Endothelial cell of umbilical vein (primary cell): ENCODE data around the gene TIMM29. TPM values are rescaled to one million over a fixed set of nuclear protein-coding genes. Genes with fewer than 3 reads are reported as not detected.

ENCODE experiments used
- BruUV-seq: library from RNA; stranded (reverse); fragments of 400-500 nt; replicated peaks from 2 replicates; lab custom pipeline; 2021; lab: Mats Ljungman, UMichigan
- CTCF ChIA-PET: fragments of 300-600, 350-600 bp; sonication (Branson Sonifier 250); formaldehyde crosslinking; loops from one replicate; lab custom pipeline; 2021; ENCODE audit warnings: antibody characterized with exemption, inconsistent platforms; lab: Charles Lee
- POLR2A ChIA-PET: fragments of 300-600, 350-600 bp; sonication (Branson Sonifier 250); formaldehyde crosslinking; loops from one replicate; lab custom pipeline; 2021; ENCODE audit warnings: antibody characterized with exemption, inconsistent platforms; lab: Charles Lee
- DNase-seq: peaks from one replicate; pipeline ENCODE4 v3.0.0-alpha.2; 2011; ENCODE audit warnings: low read depth, low spot score
- FAIRE-seq: peaks from 2 replicates; lab custom pipeline; 2011; peaks lifted over from hg19 to GRCh38; lab: Jason Lieb, UNC
- H2AFZ ChIP-seq: 2 replicates; pipeline ENCODE4 v1.6.0; 2012; ENCODE audit warnings: low read depth, low read length, control low read depth, inconsistent platforms
- H3K27ac ChIP-seq: 2 replicates; pipeline ENCODE4 v1.5.1; 2011; ENCODE audit warnings: low read depth, mild to moderate bottlenecking, control low read depth, low read length, moderate library complexity; ENCODE audit not compliant: insufficient read depth
- H3K27me3 ChIP-seq, 2 experiments: 2 replicates each; pipeline versions ENCODE4 v1.6.0 to v1.6.1; 2011; ENCODE audit warnings: low read length in 2 of 2, mixed read lengths in 1 of 2; ENCODE audit not compliant: control insufficient read depth in 2 of 2, insufficient read depth in 2 of 2
- H3K36me3 ChIP-seq, 2 experiments: 2 replicates in 1 of 2; 3 replicates in 1 of 2; pipeline ENCODE4 v1.5.1; 2011; ENCODE audit warnings: low read length in 2 of 2, mild to moderate bottlenecking in 1 of 2, moderate library complexity in 1 of 2; ENCODE audit not compliant: control insufficient read depth in 2 of 2, insufficient read depth in 2 of 2; ENCODE audit errors: extremely low read depth in 1 of 2
- H3K4me1 ChIP-seq: 3 replicates; pipeline ENCODE4 v1.5.1; 2011; ENCODE audit warnings: mild to moderate bottlenecking, low read length; ENCODE audit not compliant: control insufficient read depth, insufficient read depth; ENCODE audit errors: extremely low read depth
- H3K4me2 ChIP-seq: 2 replicates; pipeline ENCODE4 v1.6.1; 2011; ENCODE audit warnings: low read length, control low read depth, mixed read lengths; ENCODE audit not compliant: insufficient read depth
- H3K4me3 ChIP-seq, 3 experiments: fragments of 200-600 bp in 1 of 3; sonication (generic), shearing (Covaris generic) in 1 of 3; replicated peaks in 1 of 3; 2 replicates each; pipeline ENCODE4 v1.5.1; 2011 to 2016; ENCODE audit warnings: control low read depth in 3 of 3, low read length in 3 of 3, mild to moderate bottlenecking in 2 of 3, inconsistent platforms in 1 of 3, low read depth in 1 of 3, moderate library complexity in 1 of 3; ENCODE audit not compliant: insufficient read depth in 1 of 3
- H3K79me2 ChIP-seq: 2 replicates; pipeline ENCODE4 v1.6.0; 2012; ENCODE audit warnings: low read length, inconsistent platforms; ENCODE audit not compliant: control insufficient read depth, insufficient read depth
- H3K9ac ChIP-seq: replicated peaks from 2 replicates; pipeline ENCODE3; 2011; ENCODE audit warnings: low read length, control low read depth; ENCODE audit not compliant: insufficient read depth; ENCODE audit errors: extremely low read depth
- H3K9me1 ChIP-seq: replicated peaks from 3 replicates; pipeline ENCODE4 v1.6.0; 2011; ENCODE audit warnings: mild to moderate bottlenecking, low read length; ENCODE audit not compliant: control insufficient read depth, insufficient read depth; ENCODE audit errors: extremely low read depth
- H3K9me3 ChIP-seq: replicated peaks from 2 replicates; pipeline ENCODE4 v1.5.1; 2012; ENCODE audit warnings: low read length, inconsistent platforms; ENCODE audit not compliant: control insufficient read depth, insufficient read depth
- H4K20me1 ChIP-seq: replicated peaks from 2 replicates; pipeline ENCODE3; 2011; ENCODE audit warnings: mild to moderate bottlenecking, low read length; ENCODE audit not compliant: control insufficient read depth, insufficient read depth; ENCODE audit errors: extremely low read depth
- CTCF ChIP-seq, 2 donors: IDR thresholded peaks; 1 replicate in 1 of 2; 2 replicates in 1 of 2; pipeline ENCODE4 v1.5.1; 2011; ENCODE audit warnings: low read length in 2 of 2, mild to moderate bottlenecking in 2 of 2, moderate library complexity in 2 of 2, control low read depth in 1 of 2, inconsistent platforms in 1 of 2, low read depth in 1 of 2; ENCODE audit not compliant: insufficient read depth in 1 of 2; ENCODE audit errors: extremely low read depth in 1 of 2
- EZH2 ChIP-seq: IDR thresholded peaks from 2 replicates; pipeline ENCODE4 v1.6.1; 2012; ENCODE audit warnings: borderline replicate concordance, low read depth, mild to moderate bottlenecking, moderate library complexity, low read length, inconsistent platforms; ENCODE audit not compliant: severe bottlenecking
- FOS ChIP-seq: IDR thresholded peaks from 2 replicates; pipeline ENCODE4 v1.6.1; 2011; ENCODE audit warnings: mild to moderate bottlenecking, low read length, moderate library complexity, borderline replicate concordance; ENCODE audit not compliant: insufficient read depth
- GATA2 ChIP-seq: IDR thresholded peaks from 2 replicates; pipeline ENCODE4 v1.7.0; 2011; ENCODE audit warnings: low read depth, mild to moderate bottlenecking, moderate library complexity, mixed read lengths, low read length; ENCODE audit not compliant: insufficient read length, insufficient read depth
- JUN ChIP-seq: IDR thresholded peaks from 2 replicates; pipeline ENCODE4 v1.6.1; 2011; ENCODE audit warnings: borderline replicate concordance, low read depth; ENCODE audit not compliant: insufficient read length, insufficient read depth
- MAX ChIP-seq: IDR thresholded peaks from 2 replicates; pipeline ENCODE4 v1.6.1; 2011; ENCODE audit not compliant: insufficient read depth, insufficient read length
- MYC ChIP-seq: IDR thresholded peaks from one replicate; pipeline ENCODE4 v1.6.1; 2011; ENCODE audit warnings: mild to moderate bottlenecking, low read depth, low read length
- POLR2A ChIP-seq: IDR thresholded peaks from 2 replicates; pipeline ENCODE4 v1.6.1; 2012; ENCODE audit warnings: low read depth, mild to moderate bottlenecking, control low read depth, low read length
- POLR2AphosphoS5 ChIP-seq: IDR thresholded peaks from 2 replicates; pipeline ENCODE4 v1.6.1; 2012; ENCODE audit warnings: low read depth, mild to moderate bottlenecking, control low read depth, low read length, moderate library complexity; ENCODE audit not compliant: insufficient read depth
- dilution Hi-C: fragments of 300-500 bp; cut with MboI; formaldehyde crosslinking; loops from one replicate; pipeline ENCODE4 v1.15.0; 2019; ENCODE audit warnings: low sequenced_read_pairs; ENCODE audit not compliant: extremely low pct_ligation_motif_present
- intact Hi-C: fragments of 100-400 bp; cut with micrococcal nuclease; formaldehyde crosslinking; loops from one replicate; pipeline ENCODE4 v1.10.0; 2022
- polyA plus RNA-seq, 4 experiments: library from polyadenylated mRNA; depleted of rRNA in 3 of 4; stranded (reverse) in 3 of 4; unstranded in 1 of 4; fragments of >200 nt; gene quantifications; 2 replicates each; pipeline versions ENCODE4 v1.2.1 to v1.2.3, GENCODE V29; 2011 to 2012; ENCODE audit warnings: missing spikeins in 1 of 4
- total RNA-seq: library from RNA; stranded (reverse); gene quantifications from 2 replicates; pipeline ENCODE4 v1.2.3, GENCODE V29; 2021

Gene TIMM29
- total and polyA plus RNA-seq, 2 donors (not counting 3 experiments of a cell fraction or from before 2014, with no cell fraction given) = 10.7 to 20.6 TPM

- H3K4me2 ChIP-seq = no peak overlapping the region
- H3K36me3 ChIP-seq = no peaks in the 10 kb centered on the region
- H3K79me2 ChIP-seq = peaks cover 17% of the 10 kb centered on the region
- no TSS peak for BruUV-seq
- H2AFZ ChIP-seq = no peak overlapping the region
- intact Hi-C loops (no loop called here), dilution Hi-C loops (no loop called here)
- DNase-seq (no peak), FAIRE-seq (no peak)
- no peaks in the 10 kb centered on the region for H3K9me1 ChIP-seq
- H3K27ac ChIP-seq = no peak overlapping the region
- POLR2A ChIA-PET = no interaction called here
- H3K4me3 ChIP-seq = no peak overlapping the region
- TF ChIP-seq MYC = no peak
- TF ChIP-seq JUN = no peak
- no peak for TF ChIP-seq POLR2A
- no peak for TF ChIP-seq CTCF (IDR thresholded peaks at IDR 0.05; ENCODE audit: extremely low read depth in 1 of 2, insufficient read depth in 1 of 2, low read depth in 1 of 2, low read length in 2 of 2)
- no peak for TF ChIP-seq MAX
- no peak for TF ChIP-seq GATA2
- TF ChIP-seq FOS = no peak
- TF ChIP-seq POLR2AphosphoS5 = no peak
- TF ChIP-seq EZH2 = no peak
- no peaks in the 10 kb centered on the region for H3K4me1 ChIP-seq
- no peaks in the 10 kb centered on the region for H4K20me1 ChIP-seq
- no peaks in the 10 kb centered on the region for H3K27me3 ChIP-seq
- CTCF ChIA-PET = interaction anchor here (0.9 to 3.6 kb wide), 11 partner anchors 9 to 54 kb away, joined by 3 to 13 read pairs (median 5); partner anchors contain the start of gene CARM1
- no peaks in the 10 kb centered on the region for H3K9me3 ChIP-seq
- H3K9ac ChIP-seq = no peak overlapping the region
Measured at GRCh38 chr19:10888421-10888866, 40.2 kb upstream of the TIMM29 start.
